DMS53 (cell line): ENCODE data around the gene RCC1.
"Not testable (repeated sequence)": the region's sequence is repeated elsewhere in the genome, so short reads cannot be mapped to it uniquely, and the experiment has no call there.

ENCODE experiments used
- DNase-seq: peaks from one replicate; lab custom pipeline; 2025; lab: John Stamatoyannopoulos, UW

RCC1 gene

GRCh38 chr1:28510970-28511440, 5.2 kb downstream of the RCC1 start:
- DNase-seq: no peak

- peak; percentile 58 for DNase-seq
These were observed 6.3 kb downstream of the RCC1 start for GRCh38 chr1:28512058-28512611.

GRCh38 chr1:28514445-28514933, 8.6 kb downstream of the RCC1 start:
- peak; percentile 46 for DNase-seq

GRCh38 chr1:28516518-28516956, 10.7 kb downstream of the RCC1 start:
- DNase-seq: peak; percentile 70

- DNase-seq: peak; percentile 77
These were observed 11.8 kb downstream of the RCC1 start for GRCh38 chr1:28517649-28517999.

- peak; percentile 95 for DNase-seq
These were observed 12.3 kb downstream of the RCC1 start for GRCh38 chr1:28518000-28518744.

GRCh38 chr1:28518745-28519341, 13.0 kb downstream of the RCC1 start:
- DNase-seq: peak; percentile 85

- DNase-seq: no peak
These were observed 14.3 kb downstream of the RCC1 start for GRCh38 chr1:28519946-28520725.

GRCh38 chr1:28520796-28521195, 15.0 kb downstream of the RCC1 start:
- DNase-seq: not testable (repeated sequence)

GRCh38 chr1:28521502-28522164, 15.8 kb downstream of the RCC1 start:
- DNase-seq: no peak

- DNase-seq: not testable (repeated sequence)
These were observed 16.7 kb downstream of the RCC1 start for GRCh38 chr1:28522537-28522936.

GRCh38 chr1:28525002-28525642, 19.3 kb downstream of the RCC1 start:
- not testable (repeated sequence) for DNase-seq

- DNase-seq: peak; percentile 43
These were observed 21.0 kb downstream of the RCC1 start for GRCh38 chr1:28526886-28527285.

GRCh38 chr1:28530456-28530855, 24.6 kb downstream of the RCC1 start:
- DNase-seq: no peak

GRCh38 chr1:28534671-28535070, 28.8 kb downstream of the RCC1 start:
- no peak for DNase-seq

GRCh38 chr1:28535180-28535579, 29.3 kb downstream of the RCC1 start:
- no peak for DNase-seq

- DNase-seq: no peak
These were observed 31.8 kb downstream of the RCC1 start for GRCh38 chr1:28537457-28538199.

- no peak for DNase-seq
These were observed 32.4 kb downstream of the RCC1 start for GRCh38 chr1:28538286-28538685.

- DNase-seq: peak; percentile 35
These were observed 34.8 kb downstream of the RCC1 start for GRCh38 chr1:28540651-28541050.

- DNase-seq: peak; percentile 56
These were observed 35.7 kb downstream of the RCC1 start for GRCh38 chr1:28541414-28542015.
